HCT116 (cell line): ENCODE results near the gene ST8SIA2.

Experiments
- ATF3 ChIP-seq: IDR thresholded peaks from 2 replicates; pipeline ENCODE4 v1.6.1; 2012
- CTCF ChIP-seq, 3 experiments: fragments of 200-600 bp in 1 of 3; sonication (generic) in 1 of 3; IDR thresholded peaks in 2 of 3; conservative IDR thresholded peaks in 1 of 3; 2 replicates each; pipeline ENCODE4 v1.5.1; 2012 to 2017; ENCODE audit warnings: low read depth in 2 of 3, low read length in 2 of 3, antibody characterized with exemption in 1 of 3, borderline replicate concordance in 1 of 3, control low read depth in 1 of 3, mild to moderate bottlenecking in 1 of 3, mixed read lengths in 1 of 3, mixed run types in 1 of 3, moderate library complexity in 1 of 3; ENCODE audit not compliant: insufficient read depth in 1 of 3
- EZH2 ChIP-seq: fragments of 200-600 bp; sonication (generic); IDR thresholded peaks from 2 replicates; pipeline ENCODE4 v1.6.1; 2017; ENCODE audit warnings: antibody characterized with exemption, mixed run types
- EZH2phosphoT487 ChIP-seq: fragments of 200-600 bp; IDR thresholded peaks from 2 replicates; pipeline ENCODE4 v1.6.1; 2018; ENCODE audit warnings: antibody characterized with exemption, borderline replicate concordance
- JUND ChIP-seq: IDR thresholded peaks from 2 replicates; pipeline ENCODE4 v1.6.1; 2012
- POLR2A ChIP-seq: IDR thresholded peaks from 2 replicates; pipeline ENCODE4 v1.7.0; 2011; ENCODE audit warnings: borderline replicate concordance; ENCODE audit not compliant: insufficient read depth, insufficient read length; ENCODE audit errors: extremely low read depth
- POLR2AphosphoS5 ChIP-seq: IDR thresholded peaks from 2 replicates; pipeline ENCODE4 v1.6.1; 2011; ENCODE audit warnings: mild to moderate bottlenecking, low read depth, low read length, moderate library complexity
- TCF7L2 ChIP-seq: IDR thresholded peaks from 2 replicates; pipeline ENCODE4 v1.7.0; 2011; ENCODE audit warnings: borderline replicate concordance, inconsistent platforms; ENCODE audit not compliant: insufficient read depth, insufficient read length; ENCODE audit errors: extremely low read depth
- YY1 ChIP-seq: IDR thresholded peaks from 2 replicates; pipeline ENCODE4 v1.6.1; 2011; ENCODE audit warnings: low read length, low read depth, moderate library complexity, mild to moderate bottlenecking; ENCODE audit not compliant: insufficient replicate concordance; ENCODE audit errors: extremely low read depth
- ZNF274 ChIP-seq: fragments of 200-500 bp; sonication (Bioruptor generic); IDR thresholded peaks from 2 replicates; pipeline ENCODE4 v1.6.1; 2014; ENCODE audit warnings: mild to moderate bottlenecking, low read depth, low read length, inconsistent platforms

- TF ChIP-seq ZNF274 (no peak), CTCF (IDR thresholded peaks at IDR 0.05 in 2 of 3, conservative IDR thresholded peaks at IDR 0.05 in 1 of 3; ENCODE audit: borderline replicate concordance in 1 of 3, insufficient read depth in 1 of 3, low read depth in 2 of 3, low read length in 2 of 3) (no peak), EZH2 (no peak), EZH2phosphoT487 (no peak), YY1 (no peak), ATF3 (no peak), POLR2A (no peak), POLR2AphosphoS5 (no peak), JUND (no peak), TCF7L2 (no peak)
These were observed 55.8 kb downstream of the ST8SIA2 start for GRCh38 chr15:92449476-92449875.
